HCT116 (cell line): Measurements from ENCODE around the gene COL5A3.

ENCODE experiments used
- CBX3 ChIP-seq: IDR thresholded peaks from 2 replicates; pipeline ENCODE4 v1.6.1; 2012; ENCODE audit warnings: low read depth
- CTCF ChIP-seq, 3 experiments: fragments of 200-600 bp in 1 of 3; sonication (generic) in 1 of 3; IDR thresholded peaks in 2 of 3; conservative IDR thresholded peaks in 1 of 3; 2 replicates each; pipeline ENCODE4 v1.5.1; 2012 to 2017; ENCODE audit warnings: low read depth in 2 of 3, low read length in 2 of 3, antibody characterized with exemption in 1 of 3, borderline replicate concordance in 1 of 3, control low read depth in 1 of 3, mild to moderate bottlenecking in 1 of 3, mixed read lengths in 1 of 3, mixed run types in 1 of 3, moderate library complexity in 1 of 3; ENCODE audit not compliant: insufficient read depth in 1 of 3
- JUND ChIP-seq: IDR thresholded peaks from 2 replicates; pipeline ENCODE4 v1.6.1; 2012
- POLR2AphosphoS5 ChIP-seq: IDR thresholded peaks from 2 replicates; pipeline ENCODE4 v1.6.1; 2011; ENCODE audit warnings: mild to moderate bottlenecking, low read depth, low read length, moderate library complexity
- SIN3A ChIP-seq: IDR thresholded peaks from 2 replicates; pipeline ENCODE4 v1.6.1; 2012; ENCODE audit warnings: low read depth
- YY1 ChIP-seq: IDR thresholded peaks from 2 replicates; pipeline ENCODE4 v1.6.1; 2011; ENCODE audit warnings: low read length, low read depth, moderate library complexity, mild to moderate bottlenecking; ENCODE audit not compliant: insufficient replicate concordance; ENCODE audit errors: extremely low read depth
- TF ChIP-seq, protein P1 (sequence below): IDR thresholded peaks from 2 replicates; pipeline ENCODE4 v1.6.1; 2012; ENCODE audit warnings: low read depth

DNA sequence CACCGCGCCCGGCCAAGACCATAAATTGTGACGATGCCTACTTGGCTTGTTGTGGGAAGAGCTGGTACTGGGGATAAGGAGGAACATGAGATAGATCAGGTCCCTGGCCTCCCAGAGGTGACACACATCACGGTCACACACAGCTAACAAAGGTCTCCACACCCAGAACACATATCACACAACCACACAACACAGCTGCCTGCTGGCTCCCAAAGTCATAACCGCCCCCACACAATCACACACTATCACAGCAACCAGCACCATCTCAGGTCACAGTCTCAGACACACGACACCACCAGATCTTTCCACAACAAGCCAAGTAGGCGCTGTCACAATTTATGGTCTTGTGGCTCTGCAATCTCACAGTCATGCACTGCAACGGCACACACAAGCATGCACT is 5.7 kb downstream of the COL5A3 start:
- TF ChIP-seq POLR2AphosphoS5 (no peak), JUND (no peak), YY1 (no peak), CTCF (IDR thresholded peaks at IDR 0.05 in 2 of 3, conservative IDR thresholded peaks at IDR 0.05 in 1 of 3; ENCODE audit: borderline replicate concordance in 1 of 3, insufficient read depth in 1 of 3, low read depth in 2 of 3, low read length in 2 of 3) (no peak), SIN3A (no peak), CBX3 (no peak)
- TF ChIP-seq, protein P1, sequence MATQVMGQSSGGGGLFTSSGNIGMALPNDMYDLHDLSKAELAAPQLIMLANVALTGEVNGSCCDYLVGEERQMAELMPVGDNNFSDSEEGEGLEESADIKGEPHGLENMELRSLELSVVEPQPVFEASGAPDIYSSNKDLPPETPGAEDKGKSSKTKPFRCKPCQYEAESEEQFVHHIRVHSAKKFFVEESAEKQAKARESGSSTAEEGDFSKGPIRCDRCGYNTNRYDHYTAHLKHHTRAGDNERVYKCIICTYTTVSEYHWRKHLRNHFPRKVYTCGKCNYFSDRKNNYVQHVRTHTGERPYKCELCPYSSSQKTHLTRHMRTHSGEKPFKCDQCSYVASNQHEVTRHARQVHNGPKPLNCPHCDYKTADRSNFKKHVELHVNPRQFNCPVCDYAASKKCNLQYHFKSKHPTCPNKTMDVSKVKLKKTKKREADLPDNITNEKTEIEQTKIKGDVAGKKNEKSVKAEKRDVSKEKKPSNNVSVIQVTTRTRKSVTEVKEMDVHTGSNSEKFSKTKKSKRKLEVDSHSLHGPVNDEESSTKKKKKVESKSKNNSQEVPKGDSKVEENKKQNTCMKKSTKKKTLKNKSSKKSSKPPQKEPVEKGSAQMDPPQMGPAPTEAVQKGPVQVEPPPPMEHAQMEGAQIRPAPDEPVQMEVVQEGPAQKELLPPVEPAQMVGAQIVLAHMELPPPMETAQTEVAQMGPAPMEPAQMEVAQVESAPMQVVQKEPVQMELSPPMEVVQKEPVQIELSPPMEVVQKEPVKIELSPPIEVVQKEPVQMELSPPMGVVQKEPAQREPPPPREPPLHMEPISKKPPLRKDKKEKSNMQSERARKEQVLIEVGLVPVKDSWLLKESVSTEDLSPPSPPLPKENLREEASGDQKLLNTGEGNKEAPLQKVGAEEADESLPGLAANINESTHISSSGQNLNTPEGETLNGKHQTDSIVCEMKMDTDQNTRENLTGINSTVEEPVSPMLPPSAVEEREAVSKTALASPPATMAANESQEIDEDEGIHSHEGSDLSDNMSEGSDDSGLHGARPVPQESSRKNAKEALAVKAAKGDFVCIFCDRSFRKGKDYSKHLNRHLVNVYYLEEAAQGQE: no peak
